GM21576 (cell line): ENCODE results near the gene SPCS2.

Experiments
- ATAC-seq: cut with Tn5 transposase; IDR thresholded peaks from one replicate; pipeline ENCODE4 v1.9.1; 2021; ENCODE audit warnings: mild to moderate bottlenecking, moderate library complexity; ENCODE audit not compliant: unreplicated experiment

The SPCS2 gene

DNA sequence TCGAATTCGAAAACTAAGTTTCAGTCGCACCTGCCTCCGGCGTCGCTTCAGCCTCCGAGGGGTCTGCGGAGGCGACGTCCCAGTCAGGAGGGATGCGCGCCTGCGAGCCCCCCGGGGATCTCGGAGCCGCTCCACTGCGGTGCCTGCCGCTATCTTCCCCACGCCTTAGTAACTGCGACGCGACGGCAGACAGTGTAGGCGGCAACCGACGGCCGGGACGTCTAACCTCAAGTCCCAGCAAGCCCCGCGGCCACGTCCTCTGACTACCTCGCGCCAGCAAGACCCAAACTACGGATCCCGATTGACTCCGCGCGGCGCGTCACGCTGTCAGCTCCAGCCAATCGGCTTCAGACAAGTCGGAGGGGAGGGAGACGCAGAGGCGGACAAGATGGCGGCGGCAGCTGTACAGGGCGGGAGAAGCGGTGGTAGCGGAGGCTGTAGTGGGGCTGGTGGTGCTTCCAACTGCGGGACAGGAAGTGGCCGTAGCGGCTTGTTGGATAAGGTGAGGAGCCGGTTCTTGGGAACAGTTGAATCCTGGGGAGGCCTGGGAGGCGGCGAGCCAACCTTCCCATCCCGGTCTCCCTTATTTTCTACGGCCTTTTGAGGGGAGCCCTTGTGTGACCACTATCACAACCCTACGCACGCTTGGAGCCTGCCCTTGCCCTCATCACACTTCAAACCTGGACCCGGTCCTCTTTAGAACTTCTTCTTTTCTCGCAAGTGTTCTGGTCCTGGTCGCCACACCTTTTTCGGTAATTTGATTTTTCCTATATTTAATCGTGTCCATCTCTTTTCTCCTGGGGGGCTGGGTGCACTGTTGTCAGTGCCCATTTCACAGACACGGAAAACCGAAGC lies at the start of gene SPCS2, which contains the start of gene XRRA1:
Gene SPCS2 (plus strand): TSS at position 369 of the 855 bp plus-strand sequence. CDS start 20 bp downstream, at position 389.
Gene XRRA1 (minus strand): TSS at position 194 of the 855 bp plus-strand sequence. CDS start 8,213 bp downstream, outside the sequence.
- ATAC-seq, result peak; percentile 82

DNA sequence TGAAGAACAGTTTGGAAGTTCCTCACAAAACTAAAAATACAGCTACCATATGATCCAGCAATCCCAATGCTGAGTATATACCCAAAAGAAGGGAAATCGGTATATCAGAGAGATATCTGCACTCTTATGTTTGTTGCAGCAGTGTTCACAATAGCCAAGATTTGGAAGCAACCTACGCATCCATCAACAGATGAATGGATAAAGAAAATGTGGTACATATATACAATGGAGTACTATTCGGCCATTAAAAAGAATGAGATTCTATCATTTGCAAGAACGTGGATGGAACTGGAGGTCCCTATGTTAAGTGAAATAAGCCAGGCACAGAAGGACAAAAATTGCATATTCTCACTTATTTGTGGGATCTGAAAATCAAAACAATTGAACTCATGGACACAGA lies 46.7 kb upstream of the SPCS2 start:
- no peak for ATAC-seq

- no peak for ATAC-seq
Observed at GRCh38 chr11:74905326-74905725, 43.7 kb upstream of the SPCS2 start.

GRCh38 chr11:74909385-74909784 lies 39.7 kb upstream of the SPCS2 start:
- ATAC-seq, result peak; percentile 54

- ATAC-seq, result no peak
Observed at GRCh38 chr11:74909812-74910211, 39.3 kb upstream of the SPCS2 start.

DNA sequence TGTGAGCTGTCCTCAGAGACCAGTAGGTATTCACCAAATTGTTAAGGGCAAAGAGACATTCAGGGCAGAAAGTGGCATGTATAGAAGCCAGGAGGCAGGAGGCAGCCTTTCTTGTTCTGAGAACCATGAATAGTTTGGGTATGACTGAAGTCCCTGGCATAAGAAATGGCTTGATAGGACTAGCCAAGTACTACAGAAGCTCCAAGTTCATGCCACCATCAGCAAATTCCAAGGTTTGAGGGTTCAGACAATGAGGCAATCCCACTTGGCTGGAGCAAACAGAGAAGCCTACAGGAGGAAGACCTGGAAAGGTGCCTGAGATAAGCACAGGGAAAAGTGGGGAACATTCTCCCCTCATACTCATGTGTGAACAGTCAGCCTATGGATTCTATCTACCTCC lies 25.9 kb upstream of the SPCS2 start:
- ATAC-seq, result no peak

- no peak for ATAC-seq
Observed at GRCh38 chr11:74925281-74925680, 23.8 kb upstream of the SPCS2 start.

- no peak for ATAC-seq
Observed at GRCh38 chr11:74926304-74927030, 22.6 kb upstream of the SPCS2 start.

- no peak for ATAC-seq
Observed at GRCh38 chr11:74927496-74927895, 21.6 kb upstream of the SPCS2 start.

DNA sequence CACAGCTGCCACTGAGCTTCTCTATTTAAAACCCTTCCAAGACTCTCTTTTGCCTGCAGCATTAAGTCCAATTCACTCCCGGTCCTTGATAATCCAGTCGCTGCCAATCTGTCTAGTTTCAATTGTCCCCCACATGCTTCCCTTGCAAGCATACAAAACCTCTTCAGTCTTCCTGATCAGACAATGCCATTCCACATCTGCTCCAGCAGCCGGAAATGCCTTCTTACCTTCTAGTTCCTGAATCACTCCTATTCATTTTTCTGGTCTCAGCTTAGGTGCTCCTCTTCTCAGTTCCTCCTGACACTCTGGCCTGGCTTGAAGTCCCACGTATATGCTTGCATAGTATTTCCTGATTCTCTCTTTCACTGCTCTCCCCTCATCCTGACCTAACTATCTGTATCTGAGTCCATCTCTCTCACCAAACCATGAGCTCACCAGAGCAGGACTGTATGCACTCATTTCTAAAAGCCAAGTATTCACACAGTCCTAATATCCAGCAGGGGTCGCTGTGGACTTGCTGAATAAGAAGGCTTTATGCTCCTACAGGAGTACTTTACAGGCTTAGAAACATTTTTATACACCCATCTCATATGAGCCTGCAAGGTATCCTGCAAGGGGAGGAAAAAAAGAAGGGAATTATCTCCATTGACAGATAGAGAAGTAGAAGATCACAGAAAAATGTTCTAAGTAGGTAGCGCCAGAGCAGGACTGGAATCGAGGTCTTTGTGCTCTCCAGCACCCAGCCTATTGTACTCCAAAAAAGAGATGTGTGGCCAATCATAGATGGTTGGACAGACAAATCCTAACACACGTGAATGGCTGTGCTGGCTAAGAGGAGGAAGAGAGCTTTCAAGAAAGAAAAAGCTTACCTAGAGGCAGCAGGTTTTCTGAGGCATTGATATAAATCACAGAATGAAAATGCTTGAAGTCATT lies 19.4 kb upstream of the SPCS2 start:
- peak; percentile 55 for ATAC-seq

DNA sequence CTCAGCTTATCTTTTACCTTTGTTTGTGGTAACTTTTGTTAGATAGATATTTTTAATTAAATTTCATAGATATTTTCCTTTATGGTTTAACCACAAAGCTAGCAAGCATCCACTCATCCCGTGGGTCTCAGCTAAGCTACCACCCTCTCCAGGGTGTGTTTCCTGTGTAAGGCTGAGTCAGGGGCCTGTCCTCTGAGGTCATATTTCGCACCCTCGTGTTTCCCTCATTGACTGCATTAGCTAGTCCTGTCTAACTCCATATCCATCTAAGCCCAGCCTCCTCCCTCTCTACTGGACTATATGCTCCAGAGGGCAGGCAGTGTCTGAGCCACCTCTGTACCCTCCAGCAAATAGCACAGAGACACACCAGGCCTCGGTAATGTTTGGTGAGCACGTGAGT lies 16.9 kb upstream of the SPCS2 start:
- ATAC-seq, result no peak

GRCh38 chr11:74932797-74933196 lies 16.3 kb upstream of the SPCS2 start:
- no peak for ATAC-seq

DNA sequence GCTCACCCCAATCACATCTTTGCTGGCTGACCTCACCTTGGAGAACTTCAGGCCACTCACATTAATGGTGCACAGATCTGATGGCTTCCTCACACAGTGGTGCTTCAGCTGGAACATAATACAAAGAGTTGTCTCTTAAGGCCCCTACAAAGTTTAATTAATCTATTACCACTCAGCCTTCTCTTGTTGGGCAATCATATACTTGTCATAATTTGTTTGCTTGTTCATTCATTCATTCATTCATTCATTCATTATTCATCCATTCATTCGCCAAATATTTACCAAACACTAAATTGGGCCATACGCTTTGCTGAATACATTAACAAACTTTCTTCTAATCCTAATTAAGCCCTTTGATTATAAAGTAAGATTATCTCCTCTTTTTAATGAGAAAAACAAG lies 15.3 kb upstream of the SPCS2 start:
- ATAC-seq, result no peak

DNA sequence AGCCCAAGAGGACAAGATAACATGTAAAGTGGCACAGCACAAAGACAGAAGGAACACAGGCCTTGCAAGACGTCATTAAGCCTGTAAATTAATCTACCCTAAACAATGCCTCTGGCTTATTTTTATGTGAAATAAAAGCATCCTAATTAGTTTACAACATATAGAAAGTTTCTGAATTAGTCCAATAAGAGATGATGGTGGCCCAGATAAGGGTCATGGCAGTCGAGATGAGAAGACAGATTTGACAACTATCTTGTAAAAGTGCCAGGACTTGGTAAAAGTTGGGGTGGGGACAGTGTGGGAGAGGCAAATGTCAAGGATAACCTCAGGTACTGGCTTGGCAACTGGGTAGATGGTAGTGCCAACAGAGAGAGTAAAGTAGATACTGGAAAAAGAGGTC lies 13.8 kb upstream of the SPCS2 start:
- no peak for ATAC-seq

- no peak for ATAC-seq
Observed at GRCh38 chr11:74936087-74936486, 13.0 kb upstream of the SPCS2 start.

DNA sequence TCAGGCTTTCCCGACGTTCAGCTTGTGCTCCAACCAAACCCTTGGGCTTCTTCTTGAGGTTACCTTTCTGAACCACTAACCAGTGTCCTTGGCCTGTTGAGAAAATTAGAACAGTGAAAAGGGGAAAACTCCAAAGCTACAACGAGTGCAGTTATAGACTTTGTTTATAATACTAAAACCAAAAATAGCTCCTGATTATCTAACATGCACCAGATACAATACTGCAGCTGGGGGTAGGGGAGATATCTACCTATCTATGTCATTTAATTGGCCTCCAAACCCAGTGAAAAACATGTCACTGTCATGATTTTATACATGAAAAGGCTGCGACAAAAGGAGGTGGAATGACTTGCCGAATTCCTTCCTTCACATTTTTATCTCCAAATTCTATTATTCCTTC lies 12.1 kb upstream of the SPCS2 start:
- ATAC-seq, result no peak

DNA sequence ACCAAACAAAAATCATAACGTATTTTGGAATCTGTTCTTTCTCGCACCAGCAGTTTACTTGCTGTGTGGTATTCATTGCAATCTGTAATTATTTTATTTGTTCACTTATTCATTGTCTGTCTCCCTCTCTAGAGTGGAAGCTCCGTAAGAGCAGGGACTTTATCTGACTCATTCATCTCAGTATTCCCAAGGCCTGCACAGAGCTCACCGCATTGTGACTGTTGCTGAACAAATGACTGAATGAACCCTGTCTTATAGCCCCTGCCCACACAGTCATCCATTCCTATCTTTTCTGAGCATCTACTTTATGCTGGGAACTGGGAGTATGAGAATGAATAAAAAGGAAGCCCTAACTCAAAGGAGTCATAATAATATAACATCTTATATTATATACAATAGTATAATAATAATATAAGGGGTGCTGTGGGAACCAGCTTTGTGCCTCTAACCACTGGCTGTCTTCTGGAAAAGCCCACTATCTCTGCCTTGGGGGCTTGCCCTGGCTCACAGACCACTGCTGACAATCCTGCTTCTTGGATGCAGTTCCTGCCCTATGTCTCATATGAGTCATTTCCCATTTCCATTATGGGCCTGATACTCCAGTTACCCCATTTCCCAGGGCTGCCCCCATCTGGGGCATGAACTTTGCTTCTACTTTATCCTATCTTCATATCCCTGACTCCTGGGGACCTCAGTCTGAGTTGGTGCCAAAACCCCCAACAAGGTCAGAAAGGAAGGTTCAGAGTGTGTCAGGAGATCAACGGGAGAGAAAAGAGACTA lies 11.2 kb upstream of the SPCS2 start:
- ATAC-seq, result no peak

DNA sequence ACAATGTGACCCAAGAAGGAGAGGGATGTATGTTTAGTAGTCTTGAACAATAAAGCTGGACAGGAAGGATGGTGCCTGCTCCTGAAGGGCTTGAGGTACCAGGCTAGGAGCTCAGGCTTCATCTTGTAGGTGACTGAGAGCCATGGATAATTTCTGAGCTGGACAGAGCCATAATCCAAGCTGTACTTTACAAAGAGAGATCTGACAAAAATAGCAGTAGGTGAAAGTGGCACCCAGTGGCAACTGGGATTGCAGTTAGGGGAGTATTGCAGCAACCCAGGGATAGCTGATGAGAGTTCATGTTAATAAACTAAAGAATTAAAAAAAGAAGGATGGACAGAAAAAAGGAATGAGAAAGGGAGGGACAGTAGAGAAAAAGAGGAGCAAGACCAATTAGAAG lies 7.6 kb upstream of the SPCS2 start:
- ATAC-seq, result no peak

DNA sequence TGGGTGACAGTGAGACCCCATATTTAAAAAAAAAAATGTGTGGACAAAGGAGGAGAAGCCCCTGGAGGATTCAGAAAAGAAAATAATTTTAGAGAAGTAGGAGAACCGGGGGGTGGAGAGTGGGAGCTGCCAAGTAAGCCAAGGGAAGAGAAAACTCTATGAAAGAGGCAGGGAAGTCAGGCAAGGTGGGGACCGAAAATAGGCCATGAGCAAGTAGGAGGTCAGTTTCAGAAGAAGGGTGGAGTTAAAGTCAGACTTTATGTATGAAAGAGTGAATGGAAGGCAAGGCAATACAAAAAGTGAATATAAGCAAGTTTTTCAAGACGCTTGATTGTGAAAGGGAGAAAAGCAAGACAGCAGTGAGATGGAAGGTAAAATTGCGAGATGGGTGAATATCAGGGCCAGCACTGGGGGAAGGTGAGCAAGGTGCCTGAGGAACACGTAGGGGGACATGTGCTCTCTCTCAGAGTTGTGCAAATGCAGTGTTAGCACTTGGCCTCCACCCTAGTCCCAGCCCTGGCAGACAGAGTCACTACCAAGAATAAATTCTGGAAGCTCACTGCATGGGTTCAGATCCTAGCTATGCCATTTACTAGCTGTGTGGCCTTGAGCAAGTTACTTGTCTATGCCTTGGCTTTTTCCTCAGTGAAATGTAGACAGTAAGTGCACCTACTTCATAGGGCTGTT lies 6.8 kb upstream of the SPCS2 start:
- ATAC-seq, result no peak

DNA sequence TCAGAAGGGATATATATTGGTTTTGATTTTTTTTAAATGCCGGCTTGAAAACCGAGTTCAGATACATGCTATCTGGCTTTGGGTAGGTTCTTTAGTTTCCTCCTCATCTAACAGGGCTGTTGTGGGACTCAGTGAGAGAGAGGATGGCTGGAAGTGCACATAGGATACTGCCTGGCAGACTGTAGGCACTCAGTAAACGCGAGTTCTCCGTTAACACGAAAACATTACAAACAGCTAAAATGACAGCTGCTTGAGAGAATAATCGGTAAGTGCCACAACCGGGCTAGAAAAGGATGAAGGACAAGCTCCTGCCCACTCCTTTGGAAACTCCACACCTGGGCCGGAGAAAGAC lies 544 bp upstream of the SPCS2 start:
- ATAC-seq, result peak; percentile 14
